ENCODE results near the gene KANSL1L.

Gene KANSL1L

DNA sequence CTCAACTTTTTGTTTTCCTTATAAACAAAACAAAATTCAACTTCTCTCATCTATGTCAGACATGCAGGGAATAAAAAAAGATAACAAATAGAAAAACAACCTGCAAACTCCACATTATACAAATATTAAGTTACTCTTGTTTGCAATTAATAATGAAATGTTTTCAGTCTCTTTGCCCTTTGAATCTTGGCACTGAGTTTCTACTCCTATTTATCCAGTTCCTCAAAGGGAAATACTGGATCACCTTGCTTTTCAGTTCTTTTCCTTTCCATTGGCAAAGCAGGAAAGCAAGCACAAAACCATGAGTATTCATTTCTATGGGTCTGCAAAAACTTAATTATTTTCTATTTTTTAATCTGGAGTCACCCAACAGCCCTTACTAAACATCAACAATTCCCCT lies 23.6 kb downstream of the KANSL1L start:
- no peak overlapping the region for H3K4me3 ChIP-seq (ENCODE audit: low read depth, low read length)
- DNase-seq (ENCODE audit: low read depth) = no peak
- TF ChIP-seq, protein P1, sequence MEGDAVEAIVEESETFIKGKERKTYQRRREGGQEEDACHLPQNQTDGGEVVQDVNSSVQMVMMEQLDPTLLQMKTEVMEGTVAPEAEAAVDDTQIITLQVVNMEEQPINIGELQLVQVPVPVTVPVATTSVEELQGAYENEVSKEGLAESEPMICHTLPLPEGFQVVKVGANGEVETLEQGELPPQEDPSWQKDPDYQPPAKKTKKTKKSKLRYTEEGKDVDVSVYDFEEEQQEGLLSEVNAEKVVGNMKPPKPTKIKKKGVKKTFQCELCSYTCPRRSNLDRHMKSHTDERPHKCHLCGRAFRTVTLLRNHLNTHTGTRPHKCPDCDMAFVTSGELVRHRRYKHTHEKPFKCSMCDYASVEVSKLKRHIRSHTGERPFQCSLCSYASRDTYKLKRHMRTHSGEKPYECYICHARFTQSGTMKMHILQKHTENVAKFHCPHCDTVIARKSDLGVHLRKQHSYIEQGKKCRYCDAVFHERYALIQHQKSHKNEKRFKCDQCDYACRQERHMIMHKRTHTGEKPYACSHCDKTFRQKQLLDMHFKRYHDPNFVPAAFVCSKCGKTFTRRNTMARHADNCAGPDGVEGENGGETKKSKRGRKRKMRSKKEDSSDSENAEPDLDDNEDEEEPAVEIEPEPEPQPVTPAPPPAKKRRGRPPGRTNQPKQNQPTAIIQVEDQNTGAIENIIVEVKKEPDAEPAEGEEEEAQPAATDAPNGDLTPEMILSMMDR (IDR thresholded peaks at IDR 0.05; ENCODE audit: insufficient read depth, low read depth, low read length, missing control alignments) = no peak

DNA sequence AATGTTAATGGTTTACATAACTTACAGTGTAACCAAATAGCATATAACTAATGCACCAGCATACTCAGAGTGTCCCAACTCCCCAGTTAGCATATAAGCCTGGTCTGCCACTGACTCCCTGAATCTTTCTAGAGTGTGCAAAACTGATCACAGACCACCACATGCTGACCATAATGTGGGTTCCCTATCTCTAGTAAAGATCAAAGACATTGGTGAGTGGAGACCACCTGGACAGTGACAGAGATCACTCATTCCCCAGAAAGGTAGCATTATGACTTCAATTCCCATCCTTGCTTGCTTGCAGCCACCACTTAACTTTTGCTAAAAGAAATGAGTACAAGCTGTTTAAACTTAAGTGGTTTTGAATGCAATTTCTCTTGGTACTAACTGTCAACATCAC lies 39.0 kb downstream of the KANSL1L start:
- no peak overlapping the region for H3K4me3 ChIP-seq (ENCODE audit: low read depth, low read length)
- TF ChIP-seq, protein P1 (IDR thresholded peaks at IDR 0.05; ENCODE audit: insufficient read depth, low read depth, low read length, missing control alignments) = no peak
- no peak for DNase-seq (ENCODE audit: low read depth)

DNA sequence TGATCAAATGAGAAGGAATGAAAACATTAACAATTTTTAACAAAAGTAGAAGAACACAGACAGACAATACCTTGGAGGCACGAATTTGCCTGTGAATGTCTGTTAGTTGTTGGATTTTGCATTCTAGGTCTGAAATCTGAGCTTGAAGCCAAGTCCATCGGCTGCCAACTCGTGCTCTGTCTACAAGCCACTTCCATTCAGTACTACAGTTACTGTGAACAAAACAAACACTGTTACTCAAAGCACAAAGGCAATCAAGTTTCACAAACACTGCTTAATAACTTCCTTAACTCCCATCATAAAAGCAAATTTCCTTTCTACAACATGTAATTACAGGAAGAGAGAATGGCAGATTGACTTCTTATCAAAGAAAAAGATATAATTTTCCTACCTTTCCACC lies 42.2 kb downstream of the KANSL1L start:
- DNase-seq (ENCODE audit: low read depth) = no peak
- H3K4me3 ChIP-seq (ENCODE audit: low read depth, low read length) = no peak overlapping the region
- TF ChIP-seq, protein P1 (IDR thresholded peaks at IDR 0.05; ENCODE audit: insufficient read depth, low read depth, low read length, missing control alignments) = no peak

DNA sequence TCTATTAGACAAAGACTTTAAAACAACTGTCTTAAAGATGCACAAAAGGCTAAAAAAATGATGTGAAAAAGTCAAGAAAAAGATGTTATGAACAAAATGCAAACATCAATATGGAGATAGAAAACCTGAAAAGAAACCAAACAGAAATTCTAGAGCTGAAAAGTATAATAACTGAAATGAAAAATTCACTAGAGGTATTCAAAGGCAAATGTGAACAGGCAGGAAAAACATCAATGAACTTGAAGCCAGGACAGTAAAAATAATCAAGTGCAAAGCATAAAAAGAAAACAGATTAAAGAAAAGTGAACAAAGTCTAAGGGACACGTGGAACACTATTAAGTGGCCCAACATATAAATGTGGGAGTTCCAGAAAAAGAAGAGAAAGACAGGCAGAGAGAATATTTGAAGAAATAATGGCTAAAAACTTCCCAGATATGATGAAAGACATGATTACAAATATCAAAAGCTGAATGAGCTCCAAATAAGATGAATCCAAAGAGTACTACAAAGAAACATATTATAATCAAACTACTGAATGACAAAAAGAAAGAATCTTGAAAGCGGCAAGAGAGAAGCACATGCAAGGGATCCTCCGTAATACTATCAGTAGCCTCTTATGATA lies 57.5 kb downstream of the KANSL1L start:
- no peak overlapping the region for H3K4me3 ChIP-seq (ENCODE audit: low read depth, low read length)
- TF ChIP-seq, protein P1 (IDR thresholded peaks at IDR 0.05; ENCODE audit: insufficient read depth, low read depth, low read length, missing control alignments) = no peak
- DNase-seq (ENCODE audit: low read depth) = no peak

DNA sequence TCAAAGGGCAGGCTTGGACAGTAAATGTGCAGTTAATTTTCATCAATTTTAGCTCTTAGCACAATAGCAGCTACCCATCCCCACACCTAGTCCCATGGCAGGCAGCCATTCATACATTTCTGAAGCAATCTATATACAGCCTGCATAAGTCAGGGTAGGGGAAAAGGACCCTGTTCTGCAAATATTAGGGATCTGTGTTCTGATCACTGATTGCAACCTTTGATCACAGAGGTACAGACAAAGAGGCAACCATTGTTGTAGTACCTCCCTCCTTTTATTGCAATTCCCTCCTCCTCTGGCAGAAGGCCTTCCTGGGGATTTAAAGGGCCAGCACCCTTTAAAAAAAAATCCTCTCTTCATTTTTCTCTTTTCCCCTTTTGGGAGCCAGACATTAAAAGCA lies 58.3 kb downstream of the KANSL1L start:
- no peak for DNase-seq (ENCODE audit: low read depth)
- TF ChIP-seq, protein P1 (IDR thresholded peaks at IDR 0.05; ENCODE audit: insufficient read depth, low read depth, low read length, missing control alignments) = no peak
- H3K4me3 ChIP-seq (ENCODE audit: low read depth, low read length) = no peak overlapping the region

DNA sequence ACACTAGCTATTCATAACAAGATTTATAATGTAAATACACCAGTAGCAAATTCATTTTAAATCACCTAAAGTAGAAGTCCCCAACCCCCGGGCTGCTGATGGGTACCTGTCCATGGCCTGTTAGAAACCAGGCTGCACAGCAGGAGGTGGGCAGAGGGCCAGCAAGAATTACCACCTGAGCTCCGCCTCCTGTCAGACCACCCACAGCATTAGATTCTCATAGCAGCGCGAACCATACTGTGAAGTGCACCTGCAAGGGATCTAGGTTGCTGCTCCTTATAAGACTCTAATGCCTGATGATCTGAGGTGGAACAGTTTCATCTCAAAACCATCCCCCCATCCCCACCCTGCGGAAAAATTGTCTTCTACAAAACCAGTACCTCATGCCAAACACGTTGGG lies 71.3 kb downstream of the KANSL1L start:
- no peak for DNase-seq (ENCODE audit: low read depth)
- TF ChIP-seq, protein P1 (IDR thresholded peaks at IDR 0.05; ENCODE audit: insufficient read depth, low read depth, low read length, missing control alignments) = no peak
- no peak overlapping the region for H3K4me3 ChIP-seq (ENCODE audit: low read depth, low read length)

DNA sequence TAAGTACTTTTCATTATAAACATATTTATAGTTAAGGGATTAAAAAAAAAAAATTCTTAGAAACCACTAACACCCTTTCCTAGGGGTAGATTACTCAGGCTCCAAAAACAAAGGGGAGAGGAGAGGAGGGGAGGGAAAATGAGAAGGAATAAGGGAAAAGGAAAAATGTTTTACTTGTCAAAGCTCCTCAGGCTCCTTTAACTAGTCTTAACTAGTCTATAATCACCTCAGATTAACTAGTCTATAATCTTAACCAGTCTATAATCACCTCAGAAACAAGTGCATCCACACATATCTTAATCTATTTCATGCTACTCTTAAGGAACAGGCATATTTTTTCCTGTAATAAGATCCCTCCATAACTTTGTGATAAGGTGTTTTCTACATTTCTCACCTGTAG lies 76.4 kb downstream of the KANSL1L start:
- TF ChIP-seq, protein P1 (IDR thresholded peaks at IDR 0.05; ENCODE audit: insufficient read depth, low read depth, low read length, missing control alignments) = no peak
- H3K4me3 ChIP-seq (ENCODE audit: low read depth, low read length) = no peak overlapping the region
- DNase-seq (ENCODE audit: low read depth) = no peak

Data from GM12865 (cell line).